Stomach smooth muscle (tissue), 2 donors: ENCODE results near the gene SYTL5.

ENCODE experiments used
- H3K27ac ChIP-seq: one replicate; pipeline ENCODE4 v1.7.0; 2013; ENCODE audit warnings: mild to moderate bottlenecking, low read length, inconsistent platforms
- H3K27me3 ChIP-seq, 2 donors: one replicate each; pipeline ENCODE4 v1.7.0; 2013; ENCODE audit warnings: low read length in 2 of 2; ENCODE audit not compliant: insufficient read depth in 2 of 2, control insufficient read depth in 1 of 2
- H3K36me3 ChIP-seq, 2 donors: one replicate each; pipeline ENCODE4 v1.7.0; 2013; ENCODE audit warnings: low read length in 2 of 2; ENCODE audit not compliant: control insufficient read depth in 2 of 2, insufficient read depth in 2 of 2
- H3K4me1 ChIP-seq: one replicate; pipeline ENCODE4 v1.7.0; 2013; ENCODE audit warnings: low read length; ENCODE audit not compliant: control insufficient read depth, insufficient read depth
- H3K4me3 ChIP-seq, 2 donors: one replicate each; pipeline ENCODE4 v1.7.0; 2013; ENCODE audit warnings: low read length in 2 of 2
- H3K9ac ChIP-seq, 2 donors: one replicate each; pipeline ENCODE4 v1.7.0; 2013; ENCODE audit warnings: low read length in 2 of 2, mild to moderate bottlenecking in 1 of 2
- H3K9me3 ChIP-seq, 2 donors: one replicate each; pipeline ENCODE4 v1.7.0; 2013; ENCODE audit warnings: low read length in 2 of 2; ENCODE audit not compliant: control insufficient read depth in 2 of 2
- donor health status: healthy.
- donor health status: Pancreatic carcinoma.

SYTL5 gene

DNA sequence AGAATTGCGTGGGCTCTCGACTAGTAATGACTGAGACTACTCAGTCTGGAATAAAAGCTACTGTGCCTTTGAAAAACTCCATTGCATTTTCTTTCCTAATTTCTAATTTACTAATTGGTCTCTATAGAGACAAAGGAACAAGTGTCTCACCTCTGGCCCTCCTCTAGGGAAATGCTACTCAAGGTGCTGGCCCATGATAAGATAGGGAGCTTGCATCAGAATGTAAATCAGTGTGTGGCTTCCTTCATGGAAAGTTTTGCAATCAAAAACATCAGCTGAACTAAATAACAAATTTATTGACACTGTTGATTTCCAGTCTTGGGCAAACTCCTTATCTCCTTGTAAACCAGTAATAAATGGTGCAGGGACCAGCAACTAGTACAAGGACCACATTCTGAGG lies 132.5 kb downstream of the SYTL5 start:
- Histone ChIP-seq H3K27ac (no peak overlapping the region), H3K4me1 (no peaks in the 10 kb centered on the region), H3K27me3 (no peaks in the 10 kb centered on the region), H3K4me3 (no peak overlapping the region), H3K9me3 (no peaks in the 10 kb centered on the region), H3K9ac (no peak overlapping the region), H3K36me3 (no peaks in the 10 kb centered on the region)

DNA sequence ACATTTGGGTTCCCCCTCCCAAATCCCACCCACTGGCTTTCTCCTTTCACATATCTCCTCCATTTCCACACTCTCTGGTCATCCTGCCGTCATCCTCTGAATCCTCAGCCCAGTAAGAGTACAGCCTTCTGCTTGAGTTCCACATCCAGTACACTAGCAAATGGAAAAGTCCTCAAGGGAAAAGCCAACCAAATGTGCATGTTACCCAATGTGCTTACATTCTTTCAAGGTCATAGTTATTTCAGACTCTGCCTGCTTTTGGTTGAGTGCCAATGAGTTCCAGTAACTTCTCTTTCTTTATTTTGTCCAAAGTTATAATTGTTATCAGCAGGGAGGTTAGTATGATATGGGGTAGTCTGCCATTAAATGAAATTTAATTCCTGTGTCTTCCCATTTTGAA lies 136.3 kb downstream of the SYTL5 start:
- H3K36me3 ChIP-seq: no peaks in the 10 kb centered on the region
- no peak overlapping the region for H3K27ac ChIP-seq
- no peak overlapping the region for H3K4me3 ChIP-seq
- no peaks in the 10 kb centered on the region for H3K4me1 ChIP-seq
- no peak overlapping the region for H3K9ac ChIP-seq
- H3K9me3 ChIP-seq: no peaks in the 10 kb centered on the region
- H3K27me3 ChIP-seq: no peaks in the 10 kb centered on the region

DNA sequence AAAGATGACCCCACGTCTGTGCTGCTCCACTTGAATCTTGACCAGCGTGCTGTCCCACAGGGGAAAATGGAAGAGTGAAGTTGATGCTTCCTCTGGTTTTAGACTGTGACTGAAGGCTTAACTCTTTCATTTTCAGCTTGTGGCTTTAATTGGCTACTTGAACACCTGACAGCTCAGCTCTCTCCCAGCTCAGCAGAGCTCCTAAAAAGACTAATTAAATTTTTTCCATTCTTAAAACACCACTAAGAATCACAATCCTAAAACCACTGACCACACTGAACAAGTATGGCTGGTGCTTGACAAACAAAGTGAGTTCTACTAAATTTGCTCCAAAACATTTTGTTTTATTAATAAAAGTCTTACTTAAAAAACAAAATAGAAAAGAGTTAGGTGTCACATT lies 142.7 kb downstream of the SYTL5 start:
- H3K4me3 ChIP-seq: no peak overlapping the region
- no peak overlapping the region for H3K27ac ChIP-seq
- peaks cover 0 to 8% of the 10 kb centered on the region in 2 donors for H3K27me3 ChIP-seq
- H3K9me3 ChIP-seq: no peaks in the 10 kb centered on the region
- no peak overlapping the region for H3K9ac ChIP-seq
- H3K36me3 ChIP-seq: no peaks in the 10 kb centered on the region
- no peaks in the 10 kb centered on the region for H3K4me1 ChIP-seq

DNA sequence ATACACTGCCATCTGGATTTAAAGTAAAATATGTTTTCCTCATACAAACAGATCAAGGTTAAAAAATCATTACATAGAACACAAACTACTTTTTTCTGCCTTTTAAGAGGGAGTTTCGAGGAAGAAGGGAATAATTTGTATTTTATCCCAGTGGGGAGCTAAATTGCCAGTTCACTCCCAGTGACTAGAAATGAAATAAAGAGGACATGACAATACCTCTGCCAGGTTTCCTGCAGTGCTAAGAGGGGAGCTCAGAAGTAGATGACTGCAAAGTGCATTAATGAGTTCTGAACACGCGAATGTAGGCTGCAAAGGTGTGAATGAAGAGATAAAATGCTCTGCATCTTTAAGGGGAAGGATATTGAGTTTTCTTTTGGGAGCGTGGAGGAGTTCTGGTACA lies 144.6 kb downstream of the SYTL5 start:
- no peaks in the 10 kb centered on the region for H3K4me1 ChIP-seq
- H3K36me3 ChIP-seq: no peaks in the 10 kb centered on the region
- H3K4me3 ChIP-seq: no peak overlapping the region
- peaks cover 0 to 8% of the 10 kb centered on the region in 2 donors for H3K27me3 ChIP-seq
- no peaks in the 10 kb centered on the region for H3K9me3 ChIP-seq
- no peak overlapping the region for H3K9ac ChIP-seq
- H3K27ac ChIP-seq: no peak overlapping the region

DNA sequence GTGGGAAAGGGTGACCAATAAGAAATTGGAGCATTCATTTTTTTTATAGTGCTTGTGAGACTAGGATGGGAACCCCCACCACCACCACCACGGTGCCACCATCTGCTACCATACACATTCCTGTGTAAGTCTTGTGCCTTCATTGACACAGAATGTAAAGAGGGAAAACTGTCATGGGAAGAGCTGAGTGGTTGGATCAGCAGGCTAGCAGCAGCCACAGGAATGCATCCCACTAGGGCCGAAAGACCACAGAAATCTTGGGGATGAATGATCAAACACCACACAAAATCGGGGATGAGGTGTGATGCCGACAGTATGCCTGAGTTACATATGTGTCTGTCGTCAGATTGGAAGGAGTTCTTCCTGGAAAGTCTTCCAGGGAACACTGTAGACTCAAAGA lies 145.1 kb downstream of the SYTL5 start:
- Histone ChIP-seq H3K36me3 (no peaks in the 10 kb centered on the region), H3K9me3 (no peaks in the 10 kb centered on the region), H3K27ac (no peak overlapping the region), H3K4me3 (no peak overlapping the region), H3K9ac (no peak overlapping the region), H3K27me3 (peaks cover 0 to 8% of the 10 kb centered on the region in 2 donors), H3K4me1 (no peaks in the 10 kb centered on the region)

- no peak overlapping the region for H3K27ac ChIP-seq
These were observed 148.0 kb downstream of the SYTL5 start for GRCh38 chrX:38154340-38154739.

GRCh38 chrX:38154818-38155217 lies 148.5 kb downstream of the SYTL5 start:
- H3K9me3 ChIP-seq: no peaks in the 10 kb centered on the region
- H3K4me1 ChIP-seq: no peaks in the 10 kb centered on the region
- peaks cover 0 to 5% of the 10 kb centered on the region in 2 donors for H3K27me3 ChIP-seq

More at GRCh38 chrX:38154340-38154739, 148.0 kb downstream of the SYTL5 start:
- Histone ChIP-seq H3K4me1 (no peaks in the 10 kb centered on the region), H3K27me3 (peaks cover 0 to 8% of the 10 kb centered on the region in 2 donors), H3K36me3 (no peaks in the 10 kb centered on the region), H3K9ac (no peak overlapping the region), H3K4me3 (no peak overlapping the region), H3K9me3 (no peaks in the 10 kb centered on the region)

DNA sequence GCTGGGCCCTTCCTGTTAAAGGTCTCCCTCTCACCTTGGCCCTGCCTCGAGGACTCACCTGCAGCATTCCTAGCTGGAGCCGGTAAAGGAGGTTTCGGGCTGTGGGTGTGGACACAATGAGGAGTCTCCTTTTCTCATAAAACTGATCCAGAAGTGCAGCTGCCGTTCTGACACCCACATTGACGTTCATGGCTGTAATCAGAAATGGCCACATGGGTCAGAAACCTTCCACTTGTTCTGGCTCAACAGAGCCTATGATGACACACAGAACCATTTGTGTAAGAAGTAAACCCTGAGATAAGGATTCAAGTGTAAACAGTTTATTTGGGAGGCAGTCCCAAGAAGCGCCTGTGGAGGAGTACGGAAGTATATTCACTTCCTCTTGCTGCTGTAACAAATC lies 150.5 kb downstream of the SYTL5 start:
- Histone ChIP-seq H3K36me3 (peaks cover 0 to 6% of the 10 kb centered on the region in 2 donors), H3K9me3 (no peaks in the 10 kb centered on the region), H3K4me3 (no peak overlapping the region), H3K27me3 (no peaks in the 10 kb centered on the region), H3K4me1 (no peaks in the 10 kb centered on the region), H3K9ac (no peak overlapping the region), H3K27ac (no peak overlapping the region)

More at GRCh38 chrX:38154818-38155217, 148.5 kb downstream of the SYTL5 start:
- Histone ChIP-seq H3K36me3 (peaks cover 0 to 2% of the 10 kb centered on the region in 2 donors), H3K4me3 (no peak overlapping the region), H3K9ac (no peak overlapping the region), H3K27ac (no peak overlapping the region)

DNA sequence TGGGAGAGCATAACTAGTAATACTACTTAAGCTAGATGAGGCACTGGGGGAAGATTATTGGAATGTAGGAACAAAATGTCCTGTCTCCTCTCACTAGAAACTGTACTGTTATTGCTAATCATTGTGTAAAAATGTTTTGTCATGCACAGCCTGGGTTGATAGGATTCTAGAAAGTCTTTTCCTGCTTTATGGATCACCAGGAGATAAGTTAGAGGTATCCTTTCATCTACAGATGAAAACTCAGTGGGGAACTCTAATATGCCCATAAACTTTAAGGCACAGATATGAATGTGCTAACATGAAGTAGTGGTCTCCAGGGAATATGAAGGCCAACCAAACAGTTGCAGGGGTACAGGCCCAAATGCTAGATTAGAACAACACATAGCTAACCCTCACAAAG lies 156.8 kb downstream of the SYTL5 start:
- Histone ChIP-seq H3K9ac (no peak overlapping the region), H3K27me3 (no peaks in the 10 kb centered on the region), H3K4me1 (no peaks in the 10 kb centered on the region), H3K4me3 (no peak overlapping the region), H3K9me3 (no peaks in the 10 kb centered on the region), H3K36me3 (peaks cover 0 to 6% of the 10 kb centered on the region in 2 donors), H3K27ac (no peak overlapping the region)

- Histone ChIP-seq H3K9ac (no peak overlapping the region), H3K27me3 (no peaks in the 10 kb centered on the region), H3K27ac (no peak overlapping the region), H3K9me3 (no peaks in the 10 kb centered on the region), H3K36me3 (peaks cover 0 to 2% of the 10 kb centered on the region in 2 donors), H3K4me3 (no peak overlapping the region), H3K4me1 (no peaks in the 10 kb centered on the region)
These were observed 158.7 kb downstream of the SYTL5 start for GRCh38 chrX:38165023-38165422.

DNA sequence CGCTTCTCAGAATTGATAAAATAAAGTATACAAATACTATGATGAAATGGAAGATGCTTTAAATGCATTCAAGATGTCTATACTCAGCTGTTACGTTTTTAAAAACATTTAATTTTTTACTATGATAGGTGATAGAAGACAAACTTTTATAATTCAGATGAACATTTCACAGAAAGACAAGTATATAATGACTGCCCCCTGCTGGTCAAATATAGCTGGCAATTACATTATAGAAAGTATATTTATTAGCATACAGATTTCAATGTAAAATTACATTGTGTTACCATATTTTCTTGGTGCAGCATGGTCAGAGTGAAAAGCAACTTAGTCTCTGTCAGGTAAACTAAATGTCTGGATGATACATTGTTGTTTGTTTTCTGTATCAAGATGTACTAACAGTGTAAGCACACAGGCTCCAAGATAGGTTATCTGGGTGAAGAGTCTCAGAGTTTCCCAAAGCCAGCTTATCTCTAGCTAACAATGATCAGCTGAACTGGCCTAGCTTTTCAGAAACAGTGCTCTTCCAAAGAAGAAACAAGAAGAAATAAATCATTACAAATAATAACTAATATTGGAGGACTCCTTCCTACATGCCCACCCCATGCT lies 160.2 kb downstream of the SYTL5 start:
- Histone ChIP-seq H3K36me3 (no peaks in the 10 kb centered on the region), H3K4me1 (no peaks in the 10 kb centered on the region), H3K27me3 (no peaks in the 10 kb centered on the region), H3K4me3 (no peak overlapping the region), H3K27ac (no peak overlapping the region), H3K9ac (no peak overlapping the region), H3K9me3 (no peaks in the 10 kb centered on the region)
